Breast epithelium (tissue), 4 donors: ENCODE data around the gene CCDC17. TPM values are rescaled to one million over a fixed set of nuclear protein-coding genes. Genes with fewer than 3 reads are reported as not detected.
A peak's percentile ranks its signal among the peaks of the same experiment; 100 is the strongest.

Experiments used
- DNase-seq, 2 donors: peaks; one replicate each; pipeline ENCODE4 v3.0.0-alpha.2; 2019; ENCODE audit warnings: low spot score in 2 of 2
- H3K27ac ChIP-seq, 2 donors: fragments of 200-600 bp; sonication (generic) in 1 of 2; one replicate each; pipeline ENCODE4 v1.5.1; 2016 to 2019; ENCODE audit warnings: mild to moderate bottlenecking in 1 of 2
- H3K27me3 ChIP-seq, 2 donors: fragments of 200-600 bp; sonication (generic) in 1 of 2; one replicate each; pipeline versions ENCODE4 v1.5.1 to v1.6.0; 2017 to 2019; ENCODE audit warnings: control low read depth in 1 of 2, mild to moderate bottlenecking in 1 of 2
- H3K36me3 ChIP-seq: fragments of 200-600 bp; one replicate; pipeline ENCODE4 v1.5.1; 2019
- H3K4me1 ChIP-seq, 2 donors: fragments of 200-600 bp; sonication (generic); one replicate each; pipeline ENCODE4 v1.5.1; 2016 to 2019; ENCODE audit warnings: control low read depth in 1 of 2
- H3K4me3 ChIP-seq, 3 donors: fragments of 200-600 bp; sonication (generic); 1 replicate in 2 of 3; 2 replicates in 1 of 3; pipeline ENCODE4 v1.5.1; 2016 to 2019; ENCODE audit warnings: mild to moderate bottlenecking in 3 of 3, moderate library complexity in 2 of 3
- H3K9me3 ChIP-seq, 2 donors: fragments of 200-600 bp; sonication (generic) in 1 of 2; one replicate each; pipeline ENCODE4 v1.5.1; 2016 to 2019; ENCODE audit warnings: control low read depth in 1 of 2
- POLR2A ChIP-seq: fragments of 450-650 bp; IDR thresholded peaks from one replicate; pipeline ENCODE4 v1.6.1; 2016; ENCODE audit warnings: antibody characterized with exemption, mild to moderate bottlenecking, moderate library complexity
- POLR2AphosphoS5 ChIP-seq, 3 donors: sonication (generic); formaldehyde crosslinking; IDR thresholded peaks; one replicate each; pipeline ENCODE4 v1.6.1; 2017; ENCODE audit warnings: antibody characterized with exemption in 3 of 3
- intact Hi-C: fragments of 100-400 bp; cut with DNase I; formaldehyde crosslinking; loops from one replicate; pipeline ENCODE4 v1.15.1; 2023; ENCODE audit warnings: low total_unique reads
- total RNA-seq, 3 donors: library from RNA; depleted of rRNA; stranded (reverse); fragments of >200 nt; gene quantifications; one replicate each; pipeline ENCODE4 v1.1.0, GENCODE V29; 2016
- TF ChIP-seq, protein P1 (sequence below), 3 donors: fragments of 450-650 bp; IDR thresholded peaks; one replicate each; pipeline ENCODE4 v1.5.1; 2016 to 2017; ENCODE audit warnings: antibody characterized with exemption in 3 of 3, mild to moderate bottlenecking in 3 of 3, moderate library complexity in 3 of 3

Gene CCDC17
- total RNA-seq, 3 donors from 2014 or later = 2.3 to 5.7 (median 4.5) TPM

DNA sequence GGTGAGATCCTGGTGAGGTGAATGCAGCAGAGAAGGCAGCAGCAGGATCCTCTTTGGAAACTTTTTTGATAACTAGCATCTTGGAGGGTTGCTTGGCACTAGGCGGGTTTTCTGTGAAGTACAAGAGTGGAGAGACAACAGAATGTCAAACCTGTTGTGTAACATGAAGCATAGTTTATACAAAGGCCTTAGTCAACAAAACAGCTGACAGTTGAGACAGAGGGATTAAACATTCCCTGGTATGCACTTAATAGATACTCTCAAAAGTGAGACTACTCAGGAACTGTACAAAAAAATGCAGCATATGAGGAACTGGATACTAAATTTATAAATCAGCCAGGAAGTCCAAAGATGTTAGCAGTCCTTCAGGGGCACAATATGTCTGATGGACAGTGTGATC is 16.4 kb upstream of the CCDC17 start:
- no peak for DNase-seq
- Histone ChIP-seq H3K4me1 (no peaks in the 10 kb centered on the region), H3K4me3 (no peak overlapping the region), H3K27me3 (no peaks in the 10 kb centered on the region), H3K36me3 (no peaks in the 10 kb centered on the region), H3K9me3 (no peaks in the 10 kb centered on the region), H3K27ac (no peak overlapping the region)
- intact Hi-C loops = no loop called here
- TF ChIP-seq POLR2A (no peak), POLR2AphosphoS5 (IDR thresholded peaks at IDR 0.05) (no peak)
- TF ChIP-seq, protein P1, sequence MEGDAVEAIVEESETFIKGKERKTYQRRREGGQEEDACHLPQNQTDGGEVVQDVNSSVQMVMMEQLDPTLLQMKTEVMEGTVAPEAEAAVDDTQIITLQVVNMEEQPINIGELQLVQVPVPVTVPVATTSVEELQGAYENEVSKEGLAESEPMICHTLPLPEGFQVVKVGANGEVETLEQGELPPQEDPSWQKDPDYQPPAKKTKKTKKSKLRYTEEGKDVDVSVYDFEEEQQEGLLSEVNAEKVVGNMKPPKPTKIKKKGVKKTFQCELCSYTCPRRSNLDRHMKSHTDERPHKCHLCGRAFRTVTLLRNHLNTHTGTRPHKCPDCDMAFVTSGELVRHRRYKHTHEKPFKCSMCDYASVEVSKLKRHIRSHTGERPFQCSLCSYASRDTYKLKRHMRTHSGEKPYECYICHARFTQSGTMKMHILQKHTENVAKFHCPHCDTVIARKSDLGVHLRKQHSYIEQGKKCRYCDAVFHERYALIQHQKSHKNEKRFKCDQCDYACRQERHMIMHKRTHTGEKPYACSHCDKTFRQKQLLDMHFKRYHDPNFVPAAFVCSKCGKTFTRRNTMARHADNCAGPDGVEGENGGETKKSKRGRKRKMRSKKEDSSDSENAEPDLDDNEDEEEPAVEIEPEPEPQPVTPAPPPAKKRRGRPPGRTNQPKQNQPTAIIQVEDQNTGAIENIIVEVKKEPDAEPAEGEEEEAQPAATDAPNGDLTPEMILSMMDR (IDR thresholded peaks at IDR 0.05) = no peak

DNA sequence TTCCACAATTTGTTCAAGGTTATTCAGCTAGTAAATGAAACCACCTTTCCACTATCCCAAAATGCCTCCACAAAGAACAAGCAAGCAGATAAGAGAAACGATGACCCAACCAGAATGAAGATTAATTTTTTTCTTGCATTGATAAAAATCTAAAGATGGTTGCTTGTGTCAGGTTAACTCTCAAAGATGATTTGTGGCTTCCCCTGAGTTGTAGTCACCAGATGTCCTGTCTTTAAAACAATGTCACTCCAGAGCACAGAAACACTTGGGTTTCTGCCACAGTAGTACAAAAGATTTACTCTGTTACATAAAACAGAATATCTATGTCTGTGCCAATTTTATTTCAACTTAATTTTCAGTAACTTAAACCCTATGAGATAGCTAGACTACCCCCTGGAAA is 11.4 kb upstream of the CCDC17 start:
- DNase-seq = no peak
- peaks cover 4% of the 10 kb centered on the region for H3K36me3 ChIP-seq

DNA sequence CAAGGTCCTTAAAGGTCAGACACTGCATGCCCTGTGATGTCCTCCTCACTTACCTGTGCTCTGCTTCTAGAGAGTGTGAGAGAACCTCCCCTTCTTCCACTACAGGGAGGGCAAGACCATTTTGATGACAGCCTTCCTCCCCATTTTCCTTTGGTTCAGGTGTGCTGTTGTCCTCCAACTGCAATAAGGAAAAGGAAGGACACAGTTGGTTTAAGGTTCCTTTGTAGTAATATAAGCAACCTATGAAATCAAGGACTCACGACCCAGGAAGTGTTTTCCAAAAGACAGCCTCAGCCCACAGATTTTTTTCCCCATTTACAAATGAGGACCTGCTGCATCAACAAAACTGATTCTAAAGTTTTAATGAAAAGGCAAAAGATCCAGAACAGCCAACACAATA is 6.6 kb upstream of the CCDC17 start:
- Histone ChIP-seq H3K36me3 (peaks cover 12% of the 10 kb centered on the region), H3K27ac (peak overlapping the region in 1 of 2 donors; percentile 26), H3K27me3 (no peaks in the 10 kb centered on the region), H3K9me3 (no peaks in the 10 kb centered on the region), H3K4me3 (no peak overlapping the region), H3K4me1 (no peaks in the 10 kb centered on the region)
- DNase-seq = no peak
- intact Hi-C loops = no loop called here
- TF ChIP-seq POLR2AphosphoS5 (IDR thresholded peaks at IDR 0.05) (no peak), POLR2A (no peak)

More for the DNA sequence above, 11.4 kb upstream of the CCDC17 start:
- Histone ChIP-seq H3K4me1 (no peaks in the 10 kb centered on the region), H3K27ac (no peak overlapping the region), H3K9me3 (no peaks in the 10 kb centered on the region), H3K4me3 (no peak overlapping the region), H3K27me3 (no peaks in the 10 kb centered on the region)
- intact Hi-C loops = no loop called here
- no peak for TF ChIP-seq POLR2A
- TF ChIP-seq POLR2AphosphoS5 (IDR thresholded peaks at IDR 0.05) = no peak
- TF ChIP-seq, protein P1 (IDR thresholded peaks at IDR 0.05) = no peak

DNA sequence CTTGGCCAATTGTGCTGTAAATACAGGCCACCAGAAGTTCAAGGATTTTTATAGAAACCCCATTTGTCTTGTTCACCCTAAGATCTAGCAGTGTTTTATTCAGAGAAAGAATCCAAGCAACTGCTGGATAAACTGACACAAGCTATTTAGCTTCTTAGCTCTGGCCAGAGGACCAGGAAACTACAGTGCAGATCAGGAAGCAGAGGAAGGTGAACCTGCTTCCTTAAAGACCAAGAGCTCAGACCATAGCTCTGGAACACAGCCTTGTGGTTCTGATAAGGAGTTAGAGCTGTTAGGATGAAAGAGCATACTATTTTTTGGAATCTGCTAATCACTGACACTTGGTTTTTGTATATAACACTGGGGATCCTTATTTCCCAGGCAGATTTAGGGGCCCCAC is 5.2 kb upstream of the CCDC17 start:
- intact Hi-C loops = no loop called here
- Histone ChIP-seq H3K27ac (no peak overlapping the region), H3K36me3 (peaks cover 12% of the 10 kb centered on the region)

DNA sequence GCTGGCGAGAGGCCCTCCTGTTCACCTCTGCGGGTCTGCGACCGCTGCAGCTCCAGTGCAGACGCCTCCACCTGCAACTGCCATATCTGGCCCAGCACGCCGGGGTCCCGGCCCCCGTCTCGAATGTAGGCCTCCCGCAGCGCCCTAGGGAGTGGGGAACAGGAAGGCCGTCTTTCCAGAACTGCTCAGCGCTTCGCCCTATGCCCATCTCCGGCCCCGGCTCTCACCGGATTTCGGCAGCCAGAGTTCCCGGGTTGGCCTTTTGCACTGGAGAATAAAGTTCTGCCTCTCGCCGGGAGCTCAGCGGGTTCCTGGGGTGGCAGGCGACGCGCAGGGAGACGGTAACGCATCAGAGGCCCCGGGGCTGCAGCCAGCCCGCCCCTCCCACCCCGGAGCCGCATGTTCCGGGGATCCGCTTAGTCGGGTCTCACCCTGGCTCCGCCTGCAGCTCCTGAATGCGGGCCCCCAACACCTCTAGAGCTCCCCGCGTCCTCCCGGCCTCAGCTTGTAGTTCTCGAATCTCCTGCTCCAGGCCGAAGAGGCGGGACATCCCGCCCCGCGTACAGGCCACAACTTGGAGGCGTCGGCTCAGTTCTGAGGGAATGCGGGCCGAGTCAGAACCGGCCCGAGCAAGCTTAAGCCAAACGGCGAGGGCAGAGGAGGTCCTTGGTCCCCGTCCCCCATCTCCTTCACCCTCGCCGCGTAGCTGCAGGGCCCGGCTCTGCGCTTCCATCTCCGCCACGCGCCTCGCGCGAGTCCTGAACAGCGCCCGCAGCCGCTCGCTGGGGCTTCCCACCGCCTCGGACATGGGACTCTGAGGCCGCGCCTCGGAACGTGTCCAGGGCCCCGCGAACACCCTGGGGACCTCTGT is 1.1 kb downstream of the CCDC17 start:
- TF ChIP-seq POLR2A = no peak
- TF ChIP-seq POLR2AphosphoS5 (IDR thresholded peaks at IDR 0.05) = no peak
- TF ChIP-seq, protein P1 (IDR thresholded peaks at IDR 0.05) = no peak
- Histone ChIP-seq H3K36me3 (peaks cover 2% of the 10 kb centered on the region), H3K4me3 (peak overlapping the region; percentile 19 to 60 (median 20)), H3K27ac (peak overlapping the region in 1 of 2 donors; percentile 69), H3K27me3 (no peaks in the 10 kb centered on the region), H3K4me1 (no peaks in the 10 kb centered on the region), H3K9me3 (no peaks in the 10 kb centered on the region)
- intact Hi-C loops = no loop called here
- no peak for DNase-seq

More for the DNA sequence above, 5.2 kb upstream of the CCDC17 start:
- no peak for DNase-seq
- no peak for TF ChIP-seq POLR2AphosphoS5 (IDR thresholded peaks at IDR 0.05)
- no peak for TF ChIP-seq POLR2A
- TF ChIP-seq, protein P1 (IDR thresholded peaks at IDR 0.05) = no peak
- Histone ChIP-seq H3K27me3 (no peaks in the 10 kb centered on the region), H3K4me3 (no peak overlapping the region), H3K4me1 (no peaks in the 10 kb centered on the region), H3K9me3 (no peaks in the 10 kb centered on the region)
